ENCODE data around the gene GABRR1. TPM values are rescaled to one million over a fixed set of nuclear protein-coding genes. Genes with fewer than 3 reads are reported as not detected.
A peak's percentile ranks its signal among the peaks of the same experiment; 100 is the strongest.

The GABRR1 gene
- total RNA-seq, 2 donors from 2014 or later: 0.11 TPM; not detected in 1

DNA sequence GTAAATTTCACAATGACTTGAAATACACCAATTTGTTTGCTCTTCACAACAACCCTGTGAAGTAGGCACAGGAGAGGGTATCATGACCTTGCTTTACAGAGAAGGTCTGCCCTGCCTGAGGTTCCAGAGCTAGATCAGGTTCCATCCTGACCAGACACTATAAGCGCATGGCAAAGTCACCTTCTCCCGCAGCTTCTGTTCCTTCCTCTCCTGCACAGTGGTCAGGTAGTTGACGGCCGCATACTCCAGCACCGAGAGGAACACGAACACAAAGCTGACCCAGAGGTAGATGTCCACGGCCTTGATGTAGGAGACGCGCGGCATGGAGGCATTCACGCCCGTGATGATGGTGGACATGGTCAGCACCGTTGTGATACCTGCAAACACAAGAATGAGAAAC is 37.0 kb downstream of the GABRR1 start:
- intact Hi-C loops (cut with DNase I, micrococcal nuclease): no loop called here
- ATAC-seq (no peak), DNase-seq (no peak)

GRCh38 chr6:89173634-89174033 is 43.5 kb downstream of the GABRR1 start:
- ATAC-seq (no peak), DNase-seq (no peak)
- intact Hi-C loops (cut with DNase I, micrococcal nuclease): no loop called here

DNA sequence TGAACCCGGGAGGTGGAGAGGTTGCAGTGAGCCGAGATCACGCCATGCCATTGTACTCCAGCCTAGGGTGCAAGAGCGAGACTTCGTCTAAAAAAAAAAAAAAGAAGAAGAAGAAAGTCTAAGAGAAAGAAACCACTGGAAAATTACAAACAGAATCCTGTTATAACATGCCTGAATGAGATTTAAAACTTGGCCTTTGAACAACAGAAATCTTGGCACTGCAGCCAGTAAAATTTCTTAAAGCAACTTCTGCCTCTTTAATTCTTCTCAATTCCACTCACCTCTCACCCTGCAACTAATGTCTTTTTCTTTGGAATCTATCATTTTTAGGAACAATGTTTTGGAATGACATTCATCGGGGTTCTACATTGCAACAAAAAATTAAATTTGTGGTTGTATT is 45.0 kb downstream of the GABRR1 start:
- ATAC-seq (no peak), DNase-seq (no peak)
- intact Hi-C loops (cut with DNase I, micrococcal nuclease): no loop called here

DNA sequence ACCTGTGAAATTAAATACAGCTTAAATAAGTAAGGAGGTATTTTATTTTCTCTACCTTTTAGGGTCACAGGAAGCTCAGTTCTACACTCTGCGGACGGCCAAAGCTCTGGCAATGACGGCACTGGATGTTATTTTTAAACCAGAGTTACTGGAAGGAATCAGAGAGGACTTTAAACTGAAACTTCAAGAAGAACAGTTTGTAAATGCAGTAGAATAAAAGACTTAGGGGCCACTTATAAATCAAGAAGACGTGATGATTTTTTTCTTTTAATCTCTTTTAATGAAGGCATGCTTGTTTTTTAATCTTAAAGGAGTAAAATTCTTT is 55.1 kb downstream of the GABRR1 start:
- intact Hi-C loops (cut with DNase I, micrococcal nuclease): no loop called here

DNA sequence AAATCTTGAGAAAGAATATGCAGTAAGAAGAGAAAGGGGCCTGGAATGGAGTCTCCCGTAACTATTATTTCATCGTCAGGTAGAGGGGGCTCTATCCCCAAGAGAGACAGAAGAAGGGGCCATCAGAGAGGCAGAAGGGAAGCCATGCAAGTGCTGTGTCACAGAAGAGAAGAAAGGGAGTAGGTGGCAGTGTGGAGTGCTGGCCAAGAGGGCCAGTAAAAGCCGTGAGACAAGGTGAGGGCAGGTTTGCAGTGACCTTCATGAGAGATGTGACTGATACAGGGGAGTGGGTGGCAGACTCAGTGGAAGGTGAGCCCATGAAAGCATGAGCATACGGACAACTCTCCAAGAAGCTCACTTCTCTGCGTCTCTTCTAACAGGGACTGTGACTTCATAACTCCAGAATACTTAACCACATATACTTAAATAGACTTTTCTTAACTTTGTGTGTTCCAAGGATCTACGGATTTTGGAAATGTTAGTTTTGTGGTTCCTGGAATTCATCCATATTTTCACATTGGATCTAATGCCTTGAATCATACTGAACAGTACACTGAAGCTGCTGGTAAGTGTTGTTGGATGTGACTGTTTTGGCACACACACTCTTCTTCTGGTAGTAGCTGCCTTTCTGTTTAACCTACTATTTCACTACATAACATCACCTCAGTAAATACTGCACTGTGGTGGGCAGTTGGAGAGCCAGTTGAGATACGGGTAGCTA is 55.7 kb downstream of the GABRR1 start:
- ATAC-seq (no peak), DNase-seq (no peak)
- intact Hi-C loops (cut with DNase I, micrococcal nuclease): no loop called here

More for the DNA sequence above, 55.1 kb downstream of the GABRR1 start:
- DNase-seq (peak in 1 of 2 donors; percentile 37), ATAC-seq (no peak)

DNA sequence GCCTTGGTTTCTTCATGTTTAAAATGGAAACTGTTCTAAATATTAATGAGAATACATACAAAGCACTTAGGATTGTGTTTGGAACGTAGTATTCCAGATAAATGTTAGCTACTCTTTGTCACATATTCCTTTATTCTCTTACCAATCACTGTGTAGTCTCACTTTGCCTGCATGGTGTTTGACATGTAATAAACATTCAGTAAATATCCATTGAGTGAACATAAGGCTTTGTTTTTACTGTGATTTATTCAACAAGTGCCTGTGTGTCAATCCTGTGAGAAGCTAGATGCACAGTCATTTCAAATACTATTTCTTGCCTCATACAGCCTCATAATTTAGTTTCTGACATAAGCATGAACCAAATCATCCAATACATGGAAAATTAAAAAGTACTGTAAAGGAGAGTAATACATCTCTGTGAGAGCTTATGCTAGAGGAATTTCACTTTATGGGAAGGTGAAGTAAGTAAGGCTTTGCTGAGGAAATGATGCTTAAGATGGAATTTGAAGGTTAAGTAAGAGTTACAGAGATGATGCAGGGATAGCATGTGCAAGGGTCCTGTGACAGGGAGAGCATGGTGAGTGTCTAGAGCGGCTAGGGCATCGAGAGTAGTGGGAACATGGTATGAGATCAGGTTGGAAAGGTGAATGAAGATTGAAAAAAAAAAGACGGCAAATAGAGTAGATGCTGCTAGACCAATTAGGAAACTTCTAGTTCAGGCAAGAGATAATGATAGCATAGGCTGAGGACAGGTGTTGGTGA is 56.6 kb downstream of the GABRR1 start:
- DNase-seq (no peak), ATAC-seq (no peak)
- intact Hi-C loops (cut with DNase I, micrococcal nuclease): no loop called here

- DNase-seq: no peak
- intact Hi-C loops (cut with DNase I, micrococcal nuclease): no loop called here
- ATAC-seq: no peak
These were observed 63.0 kb downstream of the GABRR1 start for GRCh38 chr6:89154131-89154530.

- DNase-seq (no peak), ATAC-seq (no peak)
- intact Hi-C loops (cut with DNase I, micrococcal nuclease): no loop called here
These were observed 69.0 kb downstream of the GABRR1 start for GRCh38 chr6:89148016-89148750.

DNA sequence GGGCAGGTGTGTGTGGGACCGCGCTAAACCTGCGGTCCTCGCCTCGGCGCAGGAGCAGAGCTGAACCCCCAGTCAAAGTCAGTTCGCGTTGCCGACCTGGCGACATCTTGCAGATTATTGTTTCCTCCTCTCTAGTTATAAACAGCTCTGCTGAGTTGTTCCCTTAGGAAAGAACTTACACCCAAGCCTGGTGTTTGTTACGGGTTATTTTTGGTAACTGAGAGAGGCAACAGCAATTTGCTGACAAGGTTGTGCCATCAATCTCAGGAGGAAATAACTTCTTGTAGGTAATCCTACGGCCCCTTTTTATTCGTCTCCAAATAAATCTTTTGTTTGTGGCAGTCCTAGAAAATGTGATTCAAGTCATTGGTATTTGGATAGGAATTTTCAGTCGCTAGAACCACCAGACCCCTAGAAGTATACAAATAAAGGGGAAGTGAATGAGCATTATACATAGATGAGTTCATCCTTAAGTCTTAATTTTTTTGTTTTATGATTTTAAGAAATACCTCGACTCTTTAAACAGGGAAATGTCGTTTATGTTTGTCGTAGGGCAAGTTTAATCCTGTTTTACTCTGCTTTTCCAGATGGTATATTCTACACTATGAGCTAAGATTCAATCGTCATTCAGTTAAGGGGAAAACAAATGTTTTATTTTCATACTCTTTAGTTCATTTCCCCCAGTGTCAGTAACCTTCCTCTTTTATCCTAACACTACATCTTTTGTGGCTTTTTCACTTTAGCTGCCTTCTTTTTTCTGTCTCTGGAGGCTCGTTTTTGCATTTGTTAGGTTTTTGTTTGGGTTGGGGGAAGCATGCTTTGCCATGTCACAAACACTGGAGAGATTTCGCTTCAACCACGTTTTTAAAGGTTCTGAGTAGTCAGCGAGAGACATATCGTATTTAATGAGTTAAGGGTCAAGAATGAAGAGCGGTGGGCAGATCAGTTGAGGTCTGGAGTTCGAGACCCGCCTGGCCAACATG is 70.1 kb downstream of the GABRR1 start:
- DNase-seq (no peak), ATAC-seq (peak; percentile 61)
- intact Hi-C loops (cut with DNase I, micrococcal nuclease): no loop called here

- peak; percentile 67 to 79 for DNase-seq
- peak; percentile 91 for ATAC-seq
- intact Hi-C loops (cut with DNase I, micrococcal nuclease): no loop called here
These were observed 71.0 kb downstream of the GABRR1 start, which contains the start of gene PM20D2 for GRCh38 chr6:89145956-89146717. Gene PM20D2 (plus strand): TSS chr6:89146055. CDS start chr6:89146145, 90 bp downstream.

DNA sequence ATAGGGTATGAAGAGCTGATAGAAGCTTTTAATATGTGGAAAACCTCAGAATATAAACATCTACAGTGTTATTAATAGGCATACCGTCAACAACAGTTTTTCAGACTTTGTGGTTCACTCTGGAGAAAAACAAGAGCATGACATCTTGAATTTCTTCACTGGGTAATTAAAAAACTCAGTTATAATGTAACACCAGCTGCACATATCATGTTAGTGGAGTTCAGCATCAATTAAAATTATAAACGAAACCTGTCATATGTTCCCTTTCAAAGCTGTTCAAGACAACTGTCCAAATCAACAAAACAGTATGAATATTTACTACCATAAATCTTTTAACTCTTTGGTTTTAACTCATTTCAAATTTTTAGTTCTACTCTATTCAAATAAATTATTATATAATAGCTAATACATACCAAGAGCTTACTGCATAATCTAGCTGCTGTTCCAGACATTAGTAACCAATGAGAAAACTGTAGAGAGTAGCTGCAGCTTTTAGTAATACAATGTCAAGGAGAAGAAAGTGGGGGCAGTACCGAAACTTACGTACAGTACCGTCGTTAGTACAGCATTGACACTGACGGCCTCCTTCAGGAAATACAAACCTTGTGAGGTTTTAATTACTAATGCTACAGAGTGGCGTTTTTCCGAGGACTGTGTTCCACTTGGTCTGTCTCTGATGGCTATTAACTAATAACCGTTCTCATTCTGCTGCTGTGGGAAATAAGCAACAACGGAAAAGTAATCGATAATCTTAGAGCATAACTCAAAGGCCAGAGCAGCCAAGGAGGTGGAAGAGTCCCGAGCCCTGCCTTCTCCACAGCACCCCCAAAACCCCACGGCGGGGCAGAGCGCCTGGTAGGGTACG is 71.8 kb downstream of the GABRR1 start:
- ATAC-seq: peak; percentile 41
- no peak for DNase-seq
- intact Hi-C loops (cut with DNase I, micrococcal nuclease): no loop called here

DNA sequence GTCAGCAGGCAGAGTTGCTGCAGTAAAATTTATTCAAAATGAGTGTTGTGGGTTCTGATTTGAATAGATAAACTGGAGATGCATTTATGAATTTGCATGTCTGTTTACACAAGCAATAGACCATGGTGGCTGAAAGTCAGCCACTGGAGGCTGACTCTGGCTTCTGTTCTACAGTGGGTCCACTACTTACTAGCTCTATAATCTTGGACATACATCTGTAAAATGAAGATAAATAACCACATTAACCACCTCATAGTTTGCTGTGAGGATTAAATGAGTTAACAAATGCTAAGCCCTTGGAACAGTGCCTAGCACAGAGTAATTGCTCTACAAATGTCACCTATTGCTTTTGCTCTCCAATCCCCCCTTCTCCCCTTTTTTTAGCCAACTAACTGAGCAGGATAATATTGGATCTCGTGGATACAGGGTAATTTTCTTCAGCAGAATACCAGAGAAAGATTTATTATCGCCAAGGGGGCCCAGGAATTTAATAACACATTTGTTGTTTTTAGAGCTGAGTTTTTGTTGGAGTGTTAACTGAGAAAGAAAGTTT is 72.7 kb downstream of the GABRR1 start:
- intact Hi-C loops (cut with DNase I, micrococcal nuclease): no loop called here
- ATAC-seq: no peak
- no peak for DNase-seq

DNA sequence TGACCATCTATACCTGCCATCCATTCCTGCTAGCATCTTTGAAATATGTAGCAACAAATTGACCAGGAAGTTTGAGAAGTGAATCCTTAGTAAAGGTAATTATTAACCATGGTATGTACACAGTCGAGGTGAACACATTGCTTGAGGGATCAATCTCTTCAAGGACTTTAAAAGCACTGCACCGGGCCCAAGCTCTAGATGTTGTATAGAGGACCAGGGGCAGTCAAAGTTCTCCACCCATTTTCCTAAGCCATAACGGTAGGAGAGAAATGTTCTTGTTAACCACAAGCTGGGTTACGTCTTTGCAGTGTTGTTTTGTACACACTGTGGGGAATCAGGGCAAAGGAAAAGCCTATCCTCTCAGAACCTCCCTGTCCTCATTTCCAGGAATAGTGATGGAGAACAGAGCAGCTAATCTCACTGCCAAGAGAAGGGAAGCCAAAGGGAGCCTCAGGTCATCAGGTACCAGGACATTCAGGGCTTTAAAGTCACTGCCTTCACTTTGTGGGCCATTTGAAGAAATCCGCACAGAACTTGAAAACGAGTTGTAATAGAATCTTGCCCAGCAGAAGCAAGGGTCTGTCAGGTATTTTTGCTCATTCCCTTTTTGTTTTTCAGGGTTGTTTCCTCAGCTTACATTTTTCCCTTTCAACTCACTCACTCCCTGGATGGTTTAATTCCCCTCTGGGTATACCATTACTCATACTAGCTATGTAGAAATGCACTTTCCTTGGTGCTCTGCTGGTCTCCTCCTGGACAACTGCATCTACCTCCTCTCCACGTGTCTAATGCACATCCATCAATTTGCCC is 76.6 kb downstream of the GABRR1 start:
- ATAC-seq: peak; percentile 97
- intact Hi-C loops (cut with DNase I, micrococcal nuclease): no loop called here
- peak in 1 of 2 donors; percentile 16 for DNase-seq

DNA sequence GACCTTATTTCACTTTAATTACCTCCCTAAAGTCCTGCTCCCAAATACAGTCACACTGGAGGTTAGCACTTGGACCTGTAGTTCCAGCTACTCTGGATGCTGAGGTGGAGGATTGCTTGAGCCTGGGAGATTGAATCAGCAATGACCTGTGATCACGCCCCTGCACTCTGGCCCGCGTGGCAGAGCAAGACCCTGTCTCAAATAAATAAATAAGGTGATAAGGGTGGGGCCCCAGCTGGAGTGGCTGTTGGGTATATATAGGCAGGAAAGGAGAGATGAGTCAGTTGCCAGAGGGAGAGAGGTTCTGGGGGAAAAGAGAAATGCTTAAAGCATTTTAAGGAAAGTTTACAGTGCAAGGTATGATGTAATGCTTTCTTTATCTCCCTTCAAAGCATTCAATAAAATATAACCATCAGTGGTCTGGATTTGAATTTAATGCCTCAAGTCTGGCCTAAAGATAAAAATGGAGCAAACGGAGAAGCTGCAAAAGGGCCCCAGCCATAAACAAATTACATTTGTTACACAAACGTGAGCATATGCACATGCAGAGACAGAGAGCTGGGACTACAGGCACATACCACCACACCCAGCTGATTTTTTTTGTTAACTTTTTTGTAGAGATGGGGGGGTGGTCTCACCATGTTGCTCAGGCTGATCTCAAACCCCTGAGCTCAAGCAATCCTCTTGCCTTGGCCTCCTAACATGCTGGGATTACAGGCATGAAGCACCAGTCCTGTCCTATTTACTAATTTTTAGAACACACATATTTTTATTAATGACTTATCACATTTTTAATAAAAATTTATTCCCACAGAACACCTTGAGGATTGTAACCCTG is 77.4 kb downstream of the GABRR1 start:
- intact Hi-C loops (cut with DNase I, micrococcal nuclease): no loop called here
- ATAC-seq: peak; percentile 45
- DNase-seq: no peak

GRCh38 chr6:89138173-89138572 is 79.0 kb downstream of the GABRR1 start:
- no peak for ATAC-seq
- intact Hi-C loops (cut with DNase I, micrococcal nuclease): no loop called here

More at GRCh38 chr6:89138173-89138572, 79.0 kb downstream of the GABRR1 start:
- no peak for DNase-seq
